Smooth muscle cell (in vitro differentiated cells): ENCODE measurements around the gene HLA-DQB1. TPM values are rescaled to one million over a fixed set of nuclear protein-coding genes. Genes with fewer than 3 reads are reported as not detected.

Source experiments
- DNase-seq: peaks from one replicate; lab custom pipeline; 2025; ENCODE audit not compliant: unreplicated experiment; lab: John Stamatoyannopoulos, UW
- H2AFZ ChIP-seq: fragments of 200-600 bp; sonication (generic); 2 replicates; pipeline ENCODE4 v1.6.0; 2016; ENCODE audit warnings: antibody characterized with exemption, low read depth, mild to moderate bottlenecking
- H3F3A ChIP-seq: fragments of 200-600 bp; sonication (generic); 2 replicates; pipeline ENCODE4 v1.6.0; 2017; ENCODE audit warnings: antibody characterized with exemption, low read depth
- H3K27ac ChIP-seq: fragments of 200-600 bp; sonication (generic); 2 replicates; pipeline ENCODE4 v1.5.1; 2016; ENCODE audit warnings: low read depth, mild to moderate bottlenecking
- H3K27me3 ChIP-seq: fragments of 200-600 bp; sonication (generic); 2 replicates; pipeline ENCODE4 v1.6.1; 2016; ENCODE audit warnings: low read depth, mild to moderate bottlenecking
- H3K36me3 ChIP-seq: fragments of 200-600 bp; sonication (generic); 2 replicates; pipeline ENCODE4 v1.5.1; 2016; ENCODE audit warnings: low read depth
- H3K4me1 ChIP-seq: fragments of 200-600 bp; sonication (generic); 2 replicates; pipeline ENCODE4 v1.5.1; 2016; ENCODE audit warnings: low read depth
- H3K4me2 ChIP-seq: fragments of 200-600 bp; sonication (generic); 2 replicates; pipeline ENCODE4 v1.6.0; 2016; ENCODE audit warnings: mild to moderate bottlenecking
- H3K4me3 ChIP-seq: fragments of 200-600 bp; sonication (generic); 2 replicates; pipeline ENCODE4 v1.5.1; 2016; ENCODE audit warnings: mild to moderate bottlenecking
- H3K79me2 ChIP-seq: fragments of 200-600 bp; sonication (generic); 2 replicates; pipeline ENCODE4 v1.6.0; 2016; ENCODE audit warnings: low read depth, mild to moderate bottlenecking
- H3K9ac ChIP-seq: fragments of 200-600 bp; sonication (generic); 2 replicates; pipeline ENCODE4 v1.6.0; 2016; ENCODE audit warnings: low read depth
- H3K9me3 ChIP-seq: fragments of 200-600 bp; sonication (generic); replicated peaks from 2 replicates; pipeline ENCODE4 v1.5.1; 2016; ENCODE audit warnings: low read depth
- H4K20me1 ChIP-seq: fragments of 200-600 bp; sonication (generic); 2 replicates; pipeline ENCODE4 v1.6.0; 2016; ENCODE audit warnings: low read depth
- WGBS: methylation state at CpG from one replicate; pipeline ENCODE4 v1.1.7; 2016; ENCODE audit warnings: low lambda C conversion rate; 5-methylcytosine and 5-hydroxymethylcytosine counted together
- polyA plus RNA-seq: library from polyadenylated mRNA; unstranded; fragments of >200 nt; fragmentation: Nextera tagmentation; extraction: Ambion mirVana; gene quantifications from 2 replicates; pipeline ENCODE4 v1.2.1, GENCODE V29; 2016
- total RNA-seq: library from RNA; depleted of rRNA; stranded (reverse); fragments of >200 nt; gene quantifications from 2 replicates; pipeline ENCODE4 v1.2.3, GENCODE V29; 2014
- TF ChIP-seq, protein P1 (sequence below): fragments of 200-600 bp; sonication (generic); IDR thresholded peaks from 2 replicates; pipeline ENCODE4 v1.5.1; 2017; ENCODE audit warnings: borderline replicate concordance, mild to moderate bottlenecking, antibody characterized with exemption; ENCODE audit not compliant: insufficient read depth, poor library complexity, severe bottlenecking

The HLA-DQB1 gene
- total and polyA plus RNA-seq, 2 experiments from 2014 or later = 6.6 to 8.7 TPM

DNA sequence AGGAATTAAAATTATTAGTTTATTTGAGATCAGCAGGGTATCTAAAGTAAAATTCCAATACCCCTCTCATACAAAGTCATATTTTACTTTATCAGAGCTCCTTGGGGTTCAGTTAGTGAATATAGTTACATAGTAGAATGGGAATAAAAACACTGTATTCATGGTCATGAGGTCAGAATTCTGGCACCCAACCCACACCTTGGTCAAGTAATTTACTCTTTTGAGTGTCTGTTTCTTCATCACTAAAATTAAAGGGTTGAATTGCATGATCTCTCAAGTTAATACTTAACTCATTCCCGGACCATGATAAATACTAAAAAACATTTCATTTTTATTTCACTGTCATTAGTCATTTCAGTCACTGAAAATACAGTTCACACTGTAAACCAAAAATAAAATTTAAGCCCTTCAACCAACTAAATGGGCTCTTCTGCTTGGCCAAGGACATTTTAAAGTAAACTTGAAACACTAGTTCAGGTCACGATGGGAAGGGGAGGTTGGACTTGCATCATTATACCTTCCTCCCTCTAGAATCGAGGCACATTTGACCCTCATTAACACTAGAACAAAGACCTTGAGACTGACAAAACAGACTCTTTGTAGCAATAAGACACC, 55.7 kb downstream of the HLA-DQB1 start:
- Histone ChIP-seq H3K4me2 (no peak overlapping the region), H3K79me2 (no peaks in the 10 kb centered on the region), H3K9ac (peak overlapping the region; percentile 49), H3K4me1 (peaks cover 5% of the 10 kb centered on the region), H3K9me3 (no peaks in the 10 kb centered on the region), H3F3A (no peaks in the 10 kb centered on the region), H4K20me1 (no peaks in the 10 kb centered on the region), H3K27ac (peak overlapping the region; percentile 93), H2AFZ (no peak overlapping the region), H3K36me3 (no peaks in the 10 kb centered on the region), H3K4me3 (no peak overlapping the region), H3K27me3 (no peaks in the 10 kb centered on the region)
- DNase-seq = no peak
- TF ChIP-seq, protein P1, sequence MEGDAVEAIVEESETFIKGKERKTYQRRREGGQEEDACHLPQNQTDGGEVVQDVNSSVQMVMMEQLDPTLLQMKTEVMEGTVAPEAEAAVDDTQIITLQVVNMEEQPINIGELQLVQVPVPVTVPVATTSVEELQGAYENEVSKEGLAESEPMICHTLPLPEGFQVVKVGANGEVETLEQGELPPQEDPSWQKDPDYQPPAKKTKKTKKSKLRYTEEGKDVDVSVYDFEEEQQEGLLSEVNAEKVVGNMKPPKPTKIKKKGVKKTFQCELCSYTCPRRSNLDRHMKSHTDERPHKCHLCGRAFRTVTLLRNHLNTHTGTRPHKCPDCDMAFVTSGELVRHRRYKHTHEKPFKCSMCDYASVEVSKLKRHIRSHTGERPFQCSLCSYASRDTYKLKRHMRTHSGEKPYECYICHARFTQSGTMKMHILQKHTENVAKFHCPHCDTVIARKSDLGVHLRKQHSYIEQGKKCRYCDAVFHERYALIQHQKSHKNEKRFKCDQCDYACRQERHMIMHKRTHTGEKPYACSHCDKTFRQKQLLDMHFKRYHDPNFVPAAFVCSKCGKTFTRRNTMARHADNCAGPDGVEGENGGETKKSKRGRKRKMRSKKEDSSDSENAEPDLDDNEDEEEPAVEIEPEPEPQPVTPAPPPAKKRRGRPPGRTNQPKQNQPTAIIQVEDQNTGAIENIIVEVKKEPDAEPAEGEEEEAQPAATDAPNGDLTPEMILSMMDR = no peak
- 95% methylated on average over 3 of the region's 3 CpGs for WGBS

DNA sequence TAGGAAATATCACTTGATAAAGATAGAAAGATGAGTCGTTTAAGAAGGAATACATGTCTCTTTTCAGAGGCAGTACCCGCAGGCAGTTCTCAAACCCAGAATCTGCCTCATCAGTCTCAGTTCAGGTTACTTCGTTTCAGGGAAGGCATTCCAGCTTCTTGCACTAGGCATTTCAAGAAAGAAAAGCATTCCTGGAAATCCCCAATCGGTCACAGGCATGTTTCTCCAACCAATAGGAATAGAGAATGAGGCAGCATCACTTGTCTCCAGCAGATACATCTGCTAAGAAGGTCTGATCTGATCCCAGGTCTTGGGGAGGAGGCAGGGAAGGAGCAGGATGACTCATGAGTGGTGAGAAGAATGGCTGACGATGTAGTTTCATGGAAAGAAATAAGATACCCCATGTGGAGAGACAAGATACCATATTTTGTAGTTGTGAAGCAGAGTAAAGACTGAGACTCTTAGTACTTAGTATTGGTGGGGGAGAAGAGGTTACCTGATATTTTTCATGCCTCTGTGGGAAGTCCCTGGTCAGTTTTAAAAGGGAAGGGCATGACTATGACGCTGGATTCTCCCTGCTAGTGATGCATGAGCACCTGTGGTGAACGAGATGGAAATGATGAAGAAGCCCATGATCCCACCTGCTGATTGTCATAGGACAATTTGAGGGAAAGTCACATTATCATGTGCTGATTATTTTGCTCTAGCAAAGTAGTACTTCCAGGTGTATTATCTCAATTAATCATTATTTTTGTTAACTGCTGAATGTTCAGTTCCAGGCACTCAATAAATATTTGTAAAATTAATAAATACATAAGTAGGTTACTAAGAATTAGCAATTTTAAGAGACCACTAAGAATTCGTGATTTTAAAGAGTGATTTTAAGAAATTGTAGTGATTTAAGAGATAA, 56.5 kb downstream of the HLA-DQB1 start:
- peak; percentile 17 for DNase-seq
- TF ChIP-seq, protein P1 = no peak
- Histone ChIP-seq H3K27me3 (no peaks in the 10 kb centered on the region), H3K9me3 (no peaks in the 10 kb centered on the region), H3K4me3 (no peak overlapping the region), H4K20me1 (no peaks in the 10 kb centered on the region), H3K36me3 (no peaks in the 10 kb centered on the region), H2AFZ (peak overlapping the region; percentile 78), H3K4me2 (peak overlapping the region; percentile 70), H3K4me1 (peaks cover 5% of the 10 kb centered on the region), H3K27ac (peak overlapping the region; percentile 93), H3F3A (no peaks in the 10 kb centered on the region), H3K9ac (peak overlapping the region; percentile 82), H3K79me2 (no peaks in the 10 kb centered on the region)
- 21% methylated on average over 8 of the region's 8 CpGs for WGBS

Other genes with a start within 250 kb of the HLA-DQB1 start
- gene HLA-DRA, start 226.8 kb downstream of the HLA-DQB1 start, total RNA-seq = not detected in 2 replicates
- 0.41 TPM in 1 of 2 replicates, not detected in the other for gene HLA-DRA, start 226.8 kb downstream of the HLA-DQB1 start, polyA plus RNA-seq
- gene HLA-DRB5, start 136.4 kb downstream of the HLA-DQB1 start, total RNA-seq = 7.8 and 10.4 TPM in 2 replicates
- gene HLA-DRB5, start 136.4 kb downstream of the HLA-DQB1 start, polyA plus RNA-seq = 7.9 and 32.0 TPM in 2 replicates
- 22.4 and 32.9 TPM in 2 replicates for gene HLA-DRB1, start 76.8 kb downstream of the HLA-DQB1 start, total RNA-seq
- 28.5 and 82.4 TPM in 2 replicates for gene HLA-DRB1, start 76.8 kb downstream of the HLA-DQB1 start, polyA plus RNA-seq
- gene HLA-DQA1, start 29.3 kb downstream of the HLA-DQB1 start, total RNA-seq = 1.0 TPM in 1 of 2 replicates, not detected in the other
- not detected in 2 replicates for gene HLA-DQA1, start 29.3 kb downstream of the HLA-DQB1 start, polyA plus RNA-seq
- gene HLA-DQA2, start 74.7 kb upstream of the HLA-DQB1 start, total RNA-seq = not detected in 2 replicates
- not detected in 2 replicates for gene HLA-DQA2, start 74.7 kb upstream of the HLA-DQB1 start, polyA plus RNA-seq
- gene HLA-DQB2, start 96.9 kb upstream of the HLA-DQB1 start, total RNA-seq = not detected in 2 replicates
- gene HLA-DQB2, start 96.9 kb upstream of the HLA-DQB1 start, polyA plus RNA-seq = not detected in 2 replicates
- 0.09 and 1.4 TPM in 2 replicates for gene HLA-DOB, start 150.3 kb upstream of the HLA-DQB1 start, total RNA-seq
- not detected in 2 replicates for gene HLA-DOB, start 150.3 kb upstream of the HLA-DQB1 start, polyA plus RNA-seq
- 5.3 and 6.1 TPM in 2 replicates for gene TAP2, start 172.1 kb upstream of the HLA-DQB1 start, total RNA-seq
- gene TAP2, start 172.1 kb upstream of the HLA-DQB1 start, polyA plus RNA-seq = 0.40 and 1.5 TPM in 2 replicates
- gene PSMB8, start 177.4 kb upstream of the HLA-DQB1 start, total RNA-seq = 5.0 and 10.2 TPM in 2 replicates
- gene PSMB8, start 177.4 kb upstream of the HLA-DQB1 start, polyA plus RNA-seq = 16.7 and 22.2 TPM in 2 replicates
- gene TAP1, start 187.0 kb upstream of the HLA-DQB1 start, total RNA-seq = 11.2 and 13.7 TPM in 2 replicates
- gene TAP1, start 187.0 kb upstream of the HLA-DQB1 start, polyA plus RNA-seq = 18.4 and 22.4 TPM in 2 replicates
- 0.63 TPM in 1 of 2 replicates, not detected in the other for gene PSMB9, start 187.5 kb upstream of the HLA-DQB1 start, total RNA-seq
- 1.7 and 2.2 TPM in 2 replicates for gene PSMB9, start 187.5 kb upstream of the HLA-DQB1 start, polyA plus RNA-seq